ENCODE measurements around the gene SH3RF2. TPM values are rescaled to one million over a fixed set of nuclear protein-coding genes. Genes with fewer than 3 reads are reported as not detected.

Gene SH3RF2
- total RNA-seq, 1 donor from 2014 or later, result 376 TPM

DNA sequence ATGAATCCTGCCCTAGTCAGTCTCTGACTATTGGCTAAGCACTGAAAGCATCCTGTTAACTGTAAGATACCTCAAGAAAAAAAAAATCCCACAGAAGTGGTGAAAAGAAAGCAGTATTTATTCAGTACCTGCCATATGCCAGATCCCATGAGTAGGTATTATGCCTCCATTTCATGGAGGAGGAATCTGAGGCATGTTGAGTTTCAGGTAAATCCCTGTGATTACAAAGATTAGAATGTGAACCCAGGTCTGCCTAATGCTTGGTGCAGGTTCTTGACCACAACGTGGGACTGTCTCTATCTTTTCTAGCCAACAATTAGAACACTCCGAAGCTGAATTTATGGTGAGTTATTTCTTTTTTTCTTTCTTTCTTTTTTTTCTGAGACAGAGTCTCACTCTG lies 30.9 kb downstream of the SH3RF2 start:
- Histone ChIP-seq H3K4me1 (peaks cover 19% of the 10 kb centered on the region), H3K4me3 (no peak overlapping the region), H3K9me3 (replicated peaks) (no peaks in the 10 kb centered on the region), H3K27me3 (ENCODE audit: low read depth) (no peaks in the 10 kb centered on the region), H3K36me3 (no peaks in the 10 kb centered on the region), H3K27ac (replicated peaks) (no peak overlapping the region)
- DNase-seq, result no peak
- TF ChIP-seq, protein P1, sequence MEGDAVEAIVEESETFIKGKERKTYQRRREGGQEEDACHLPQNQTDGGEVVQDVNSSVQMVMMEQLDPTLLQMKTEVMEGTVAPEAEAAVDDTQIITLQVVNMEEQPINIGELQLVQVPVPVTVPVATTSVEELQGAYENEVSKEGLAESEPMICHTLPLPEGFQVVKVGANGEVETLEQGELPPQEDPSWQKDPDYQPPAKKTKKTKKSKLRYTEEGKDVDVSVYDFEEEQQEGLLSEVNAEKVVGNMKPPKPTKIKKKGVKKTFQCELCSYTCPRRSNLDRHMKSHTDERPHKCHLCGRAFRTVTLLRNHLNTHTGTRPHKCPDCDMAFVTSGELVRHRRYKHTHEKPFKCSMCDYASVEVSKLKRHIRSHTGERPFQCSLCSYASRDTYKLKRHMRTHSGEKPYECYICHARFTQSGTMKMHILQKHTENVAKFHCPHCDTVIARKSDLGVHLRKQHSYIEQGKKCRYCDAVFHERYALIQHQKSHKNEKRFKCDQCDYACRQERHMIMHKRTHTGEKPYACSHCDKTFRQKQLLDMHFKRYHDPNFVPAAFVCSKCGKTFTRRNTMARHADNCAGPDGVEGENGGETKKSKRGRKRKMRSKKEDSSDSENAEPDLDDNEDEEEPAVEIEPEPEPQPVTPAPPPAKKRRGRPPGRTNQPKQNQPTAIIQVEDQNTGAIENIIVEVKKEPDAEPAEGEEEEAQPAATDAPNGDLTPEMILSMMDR (IDR thresholded peaks at IDR 0.05; ENCODE audit: borderline replicate concordance), result no peak
- intact Hi-C loops (cut with micrococcal nuclease), result no loop called here

DNA sequence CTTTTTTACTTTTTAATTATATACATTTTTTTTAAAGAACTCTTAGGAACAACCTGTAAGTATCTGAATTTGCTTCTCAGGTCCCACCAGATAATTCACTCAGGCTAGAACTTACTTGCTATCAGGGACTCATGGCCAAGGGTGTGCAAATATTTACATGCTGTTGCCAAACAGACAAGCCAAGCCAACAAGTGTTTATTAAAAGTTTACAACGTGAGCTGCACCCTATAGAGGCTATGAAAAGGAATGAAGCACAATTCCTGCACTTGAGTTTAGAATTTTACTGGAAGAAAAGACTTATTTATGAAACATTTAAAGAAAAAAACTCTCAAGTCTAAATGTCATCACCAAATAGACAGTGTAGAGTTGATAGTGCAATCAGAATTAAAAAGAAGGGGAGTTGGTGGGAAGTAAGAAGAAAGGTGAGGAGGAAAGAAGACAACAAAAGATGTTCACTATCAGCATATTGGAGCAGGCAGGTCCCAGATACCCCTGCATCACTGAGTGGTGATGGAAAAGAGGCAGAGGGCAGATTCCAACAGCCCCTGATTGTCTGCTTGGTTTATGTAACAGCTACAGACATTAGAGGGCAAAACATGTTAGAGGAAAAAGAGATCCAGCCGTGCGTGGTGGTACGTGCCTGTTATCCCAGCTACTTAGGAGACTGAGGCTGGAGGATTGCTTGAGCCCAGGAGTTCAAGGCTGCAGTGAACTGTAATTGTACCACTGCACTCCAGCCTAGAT lies 32.8 kb downstream of the SH3RF2 start:
- no peak overlapping the region for H3K4me3 ChIP-seq
- H3K27ac ChIP-seq (replicated peaks), result no peak overlapping the region
- no peak for DNase-seq
- H3K9me3 ChIP-seq (replicated peaks), result peaks cover 6% of the 10 kb centered on the region
- peaks cover 19% of the 10 kb centered on the region for H3K4me1 ChIP-seq
- no peaks in the 10 kb centered on the region for H3K36me3 ChIP-seq
- TF ChIP-seq, protein P1 (IDR thresholded peaks at IDR 0.05; ENCODE audit: borderline replicate concordance), result no peak
- no peaks in the 10 kb centered on the region for H3K27me3 ChIP-seq (ENCODE audit: low read depth)
- intact Hi-C loops (cut with micrococcal nuclease), result no loop called here

DNA sequence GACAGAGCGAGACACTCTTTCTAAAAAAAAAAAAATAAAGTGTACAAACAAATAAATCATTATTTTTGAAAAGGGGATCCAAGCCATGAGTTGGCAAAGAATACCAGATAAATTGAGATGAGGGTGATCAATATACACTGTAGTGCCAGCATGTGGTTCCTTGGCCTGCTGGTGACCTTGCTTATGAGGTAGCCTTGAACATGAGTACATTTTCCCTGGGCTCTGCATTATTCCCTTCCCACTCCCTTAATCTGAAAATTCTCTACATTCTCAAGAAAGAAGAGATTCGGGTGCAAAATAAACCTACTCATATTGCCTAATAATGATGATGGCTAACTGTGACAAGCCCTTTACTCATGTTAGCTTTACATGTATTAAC lies 33.3 kb downstream of the SH3RF2 start:
- Histone ChIP-seq H3K27ac (replicated peaks) (no peak overlapping the region), H3K27me3 (ENCODE audit: low read depth) (no peaks in the 10 kb centered on the region), H3K4me1 (peaks cover 19% of the 10 kb centered on the region), H3K9me3 (replicated peaks) (peaks cover 6% of the 10 kb centered on the region), H3K4me3 (no peak overlapping the region), H3K36me3 (no peaks in the 10 kb centered on the region)
- TF ChIP-seq, protein P1 (IDR thresholded peaks at IDR 0.05; ENCODE audit: borderline replicate concordance), result no peak
- no peak for DNase-seq
- intact Hi-C loops (cut with micrococcal nuclease), result no loop called here

DNA sequence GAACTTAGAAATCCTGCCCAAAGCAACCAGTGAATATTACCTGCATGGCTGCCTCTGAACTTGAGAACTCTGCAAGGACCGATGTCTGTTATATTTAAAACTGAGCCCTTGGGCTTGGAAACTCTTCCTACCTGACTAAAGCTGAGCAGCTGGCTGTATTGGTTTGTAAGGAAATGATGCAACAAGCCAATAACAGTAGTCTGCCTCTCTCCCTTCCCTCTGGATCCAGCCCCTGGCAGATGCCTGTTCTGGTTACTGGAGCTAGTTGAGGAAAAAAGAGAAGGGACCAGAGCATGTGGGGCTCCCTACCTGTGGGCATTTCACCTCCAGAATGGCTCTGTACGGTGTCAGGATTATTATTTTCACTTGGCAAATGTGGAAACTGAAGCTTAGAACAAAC lies 34.7 kb downstream of the SH3RF2 start:
- Histone ChIP-seq H3K4me1 (peaks cover 20% of the 10 kb centered on the region), H3K27me3 (ENCODE audit: low read depth) (no peaks in the 10 kb centered on the region), H3K27ac (replicated peaks) (no peak overlapping the region), H3K36me3 (no peaks in the 10 kb centered on the region), H3K4me3 (no peak overlapping the region), H3K9me3 (replicated peaks) (peaks cover 6% of the 10 kb centered on the region)
- intact Hi-C loops (cut with micrococcal nuclease), result no loop called here
- TF ChIP-seq, protein P1 (IDR thresholded peaks at IDR 0.05; ENCODE audit: borderline replicate concordance), result no peak
- no peak for DNase-seq

DNA sequence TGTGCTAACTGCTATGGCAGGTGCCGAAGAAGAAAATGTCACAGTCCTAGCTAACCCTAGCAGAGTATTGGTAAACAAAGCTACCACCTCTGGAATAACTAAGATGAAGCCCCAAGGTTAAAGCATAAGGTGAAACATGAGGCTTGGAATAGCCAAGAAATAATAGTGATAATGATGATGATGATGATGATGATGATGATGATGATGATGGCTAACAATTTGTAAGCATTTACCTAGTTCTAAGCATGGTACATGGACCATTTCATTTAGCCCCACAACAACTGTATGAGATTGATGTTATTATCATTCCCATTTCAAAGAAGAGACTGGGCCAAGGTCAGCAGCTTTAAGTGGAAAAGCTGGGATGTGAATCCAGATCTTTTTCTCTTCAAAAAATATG lies 35.3 kb downstream of the SH3RF2 start:
- Histone ChIP-seq H3K36me3 (no peaks in the 10 kb centered on the region), H3K27me3 (ENCODE audit: low read depth) (no peaks in the 10 kb centered on the region), H3K4me1 (peaks cover 26% of the 10 kb centered on the region), H3K9me3 (replicated peaks) (peaks cover 6% of the 10 kb centered on the region), H3K4me3 (no peak overlapping the region), H3K27ac (replicated peaks) (no peak overlapping the region)
- no peak for DNase-seq
- TF ChIP-seq, protein P1 (IDR thresholded peaks at IDR 0.05; ENCODE audit: borderline replicate concordance), result no peak
- intact Hi-C loops (cut with micrococcal nuclease), result no loop called here

Data from left ventricle myocardium inferior (tissue), 1 donor.